HG03060 (cell line): Measurements from ENCODE around the gene GPR162.

Experiments used
- ATAC-seq: cut with Tn5 transposase; IDR thresholded peaks from one replicate; pipeline ENCODE4 v1.9.1; 2021; ENCODE audit warnings: low read depth, moderate number of reproducible peaks; ENCODE audit not compliant: unreplicated experiment

GPR162 gene

DNA sequence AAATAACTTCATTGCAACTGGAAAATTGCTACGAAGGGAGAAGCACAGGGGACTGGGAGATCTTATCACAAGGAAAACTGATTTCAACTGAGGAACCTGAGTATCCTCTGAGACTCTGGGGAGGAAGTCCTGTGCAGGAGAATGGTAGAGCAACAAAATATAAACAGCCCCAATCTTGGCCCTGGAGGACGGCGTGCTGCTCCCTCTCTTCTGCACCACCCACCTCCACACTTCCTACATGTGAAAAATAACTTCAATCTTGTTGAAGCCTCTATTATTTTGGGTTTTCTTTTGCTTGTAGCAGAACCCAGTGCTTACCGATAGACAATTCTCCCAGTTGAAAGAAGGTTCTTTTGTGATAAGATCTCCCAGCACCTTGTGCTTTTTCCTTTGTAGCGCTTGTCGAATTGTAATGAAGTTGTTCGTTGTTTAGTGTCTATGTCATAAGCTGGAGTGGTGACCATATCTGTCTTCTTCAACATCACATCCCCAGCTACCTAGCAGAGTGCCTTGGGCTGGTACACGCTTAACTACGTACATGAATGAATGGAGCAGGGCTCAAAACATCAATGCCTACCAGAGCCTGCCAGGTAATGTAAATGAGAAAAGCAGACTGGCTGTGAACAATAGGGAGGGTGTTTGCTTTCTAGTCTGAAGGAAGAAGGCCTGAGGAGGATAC, 35.1 kb upstream of the GPR162 start:
- no peak for ATAC-seq

DNA sequence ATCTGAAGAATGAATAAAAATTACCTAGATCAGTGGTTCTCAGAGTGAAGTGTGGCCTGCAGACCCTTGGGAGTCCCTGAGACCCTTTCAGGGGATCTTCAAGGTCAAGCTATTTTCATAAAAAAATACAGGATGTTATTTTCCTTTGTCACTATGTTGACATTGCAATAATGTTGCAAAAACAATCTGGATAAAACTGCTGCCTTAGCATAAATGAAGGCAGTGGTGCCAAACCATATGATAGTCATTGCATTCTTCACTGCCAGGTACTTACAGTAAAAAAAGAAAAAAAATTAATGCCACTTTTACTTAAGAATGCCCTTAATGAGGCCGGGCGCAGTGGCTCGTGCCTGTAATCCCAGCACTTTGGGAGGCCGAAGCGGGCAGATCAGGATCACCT, 34.3 kb upstream of the GPR162 start:
- no peak for ATAC-seq

DNA sequence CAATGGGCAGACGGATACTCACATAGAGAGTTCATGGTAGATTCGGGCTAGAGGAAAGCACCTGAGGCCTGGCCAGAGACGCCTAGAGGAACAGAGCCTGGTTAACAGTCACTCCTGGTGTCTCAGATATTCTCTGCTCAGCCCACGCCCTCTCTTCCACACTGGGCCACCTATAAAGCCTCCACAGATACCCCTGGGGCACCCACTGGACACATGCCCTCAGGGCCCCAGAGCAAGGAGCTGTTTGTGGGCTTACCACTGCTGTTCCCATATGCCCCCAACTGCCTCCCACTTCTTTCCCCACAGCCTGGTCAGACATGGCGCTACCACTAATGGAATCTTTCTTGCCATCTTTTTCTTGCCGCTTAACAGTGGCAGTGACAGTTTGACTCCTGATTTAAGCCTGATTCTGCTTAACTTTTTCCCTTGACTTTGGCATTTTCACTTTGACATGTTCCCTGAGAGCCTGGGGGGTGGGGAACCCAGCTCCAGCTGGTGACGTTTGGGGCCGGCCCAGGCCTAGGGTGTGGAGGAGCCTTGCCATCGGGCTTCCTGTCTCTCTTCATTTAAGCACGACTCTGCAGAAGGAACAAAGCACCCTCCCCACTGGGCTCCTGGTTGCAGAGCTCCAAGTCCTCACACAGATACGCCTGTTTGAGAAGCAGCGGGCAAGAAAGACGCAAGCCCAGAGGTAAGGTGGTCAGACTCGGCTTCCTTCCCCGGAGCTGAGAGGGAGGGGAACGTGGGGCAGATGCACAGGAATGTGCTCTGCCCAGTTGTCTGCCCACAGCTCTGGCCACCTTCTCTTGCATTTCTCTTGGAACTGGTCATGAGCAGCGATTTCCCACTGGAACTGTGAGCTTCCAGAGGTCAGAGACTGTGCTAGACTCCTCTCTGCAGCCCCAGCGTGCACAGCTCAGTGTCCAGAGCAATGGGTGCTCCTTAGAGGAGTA, 32.4 kb upstream of the GPR162 start, which contains the start of gene CD4:
Gene CD4, plus strand, starts transcription at position 557 of the 953 bp plus-strand sequence. CDS start 10,611 bp downstream, outside the sequence.
- no peak for ATAC-seq

DNA sequence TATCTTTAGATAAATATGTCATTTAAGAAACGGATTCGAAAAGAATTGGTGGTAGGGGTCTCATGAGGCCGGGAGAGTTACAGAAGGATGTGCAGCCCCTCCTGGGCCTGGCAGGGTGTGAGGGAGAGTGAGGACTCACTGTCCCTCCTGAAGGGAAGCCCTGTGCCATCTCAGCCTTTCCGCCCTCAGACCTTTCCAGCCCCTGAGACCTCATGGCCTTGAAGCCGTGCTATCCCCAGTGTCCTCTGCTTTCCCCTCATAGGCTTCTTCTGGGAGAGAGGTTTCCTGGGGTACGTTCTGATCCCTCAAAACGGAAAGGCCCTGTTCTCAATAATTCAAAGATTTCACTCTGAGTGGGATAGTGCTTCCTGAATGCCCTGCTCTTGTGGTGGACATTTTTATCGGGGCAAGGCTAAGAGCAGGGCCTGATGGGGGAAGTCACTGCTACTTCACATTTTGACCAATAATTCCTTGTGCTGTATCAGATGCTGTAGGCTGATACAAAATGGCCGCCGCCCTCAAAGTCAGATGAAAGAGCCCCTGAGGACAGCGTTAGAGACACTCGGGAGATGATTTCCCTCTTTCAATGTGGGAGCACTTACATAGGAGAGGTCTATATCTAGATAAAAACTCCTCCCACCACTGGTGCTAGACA, 31.0 kb upstream of the GPR162 start:
- ATAC-seq = no peak

DNA sequence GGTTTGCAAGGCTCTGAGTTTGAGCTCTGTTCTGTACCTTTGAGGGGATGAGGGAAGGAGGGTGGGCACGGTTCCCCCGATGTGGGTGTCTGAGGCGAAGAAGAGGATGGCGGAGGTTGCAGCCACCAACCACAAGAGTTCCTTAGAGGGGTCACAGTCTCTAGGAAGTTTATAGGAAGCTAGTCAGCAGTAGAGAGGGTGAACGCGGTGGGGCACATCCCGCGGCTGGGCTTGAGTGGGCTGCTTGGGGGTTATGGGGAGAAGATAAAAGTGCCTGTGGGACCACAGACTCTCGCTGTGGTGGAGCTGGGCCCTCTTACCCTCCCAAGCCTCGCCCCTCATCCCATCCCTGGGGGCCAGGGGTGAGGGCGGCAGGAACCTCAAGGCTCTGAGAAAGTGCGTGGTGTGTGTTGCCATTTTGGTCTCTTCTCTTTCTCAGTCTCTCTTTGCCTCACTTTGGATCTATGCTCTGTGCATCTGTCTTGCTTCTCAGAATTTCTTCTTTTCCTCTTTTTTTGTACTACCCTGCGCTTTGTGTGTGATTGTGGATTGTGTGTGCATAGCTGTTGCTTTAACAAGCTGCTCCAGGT, 29.6 kb upstream of the GPR162 start:
- ATAC-seq = no peak

DNA sequence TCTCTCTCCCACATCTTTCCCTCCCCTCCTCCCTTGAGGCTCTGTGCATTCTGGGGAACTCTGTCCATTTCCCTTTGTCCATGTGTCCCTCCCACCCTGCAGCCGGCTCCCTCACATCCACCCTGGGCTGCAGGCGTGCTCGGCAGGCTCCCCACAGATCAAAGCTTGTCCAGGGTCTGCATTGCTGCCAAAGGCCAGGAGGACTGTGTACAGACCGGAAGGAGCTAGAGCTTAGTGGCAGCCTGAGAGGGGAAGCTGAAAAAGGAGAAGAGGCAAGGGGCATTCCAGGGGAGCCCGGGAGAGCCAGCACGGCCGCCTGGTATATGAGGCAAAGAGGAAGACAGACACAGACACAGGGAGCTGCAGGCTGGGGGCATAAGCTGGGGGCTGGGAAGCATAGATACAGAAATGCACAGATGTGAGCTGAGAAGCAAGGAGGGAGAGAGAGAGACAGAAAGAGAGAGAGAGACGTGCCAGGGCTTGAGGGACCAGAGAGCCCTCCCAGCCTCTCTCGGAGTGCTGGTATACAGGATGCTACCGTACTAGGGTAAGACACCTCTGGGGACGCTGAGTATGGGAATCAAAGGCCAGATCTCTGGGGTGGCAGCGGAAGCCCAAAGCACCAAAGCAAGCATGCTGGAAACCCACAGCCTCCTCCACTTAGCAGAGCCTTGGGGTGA, 29.0 kb upstream of the GPR162 start:
- ATAC-seq = no peak

DNA sequence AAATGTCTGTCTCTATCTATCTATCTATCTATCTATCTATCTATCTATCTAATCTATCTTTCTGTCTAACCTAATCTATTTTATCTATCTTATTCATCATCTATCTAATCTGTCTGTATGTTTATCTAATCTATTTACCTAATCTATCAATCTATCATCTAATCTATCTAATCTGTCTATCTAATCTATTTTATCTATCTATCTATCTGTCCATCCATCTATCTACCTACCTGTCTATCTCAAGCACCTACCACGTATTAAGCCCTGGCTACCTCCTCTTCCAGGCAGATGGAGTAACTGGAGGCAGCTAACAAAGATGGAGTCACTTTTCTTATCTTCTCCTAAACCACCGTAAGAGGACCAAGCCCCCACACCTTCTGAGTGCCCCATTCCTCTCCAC, 26.5 kb upstream of the GPR162 start:
- ATAC-seq = no peak

DNA sequence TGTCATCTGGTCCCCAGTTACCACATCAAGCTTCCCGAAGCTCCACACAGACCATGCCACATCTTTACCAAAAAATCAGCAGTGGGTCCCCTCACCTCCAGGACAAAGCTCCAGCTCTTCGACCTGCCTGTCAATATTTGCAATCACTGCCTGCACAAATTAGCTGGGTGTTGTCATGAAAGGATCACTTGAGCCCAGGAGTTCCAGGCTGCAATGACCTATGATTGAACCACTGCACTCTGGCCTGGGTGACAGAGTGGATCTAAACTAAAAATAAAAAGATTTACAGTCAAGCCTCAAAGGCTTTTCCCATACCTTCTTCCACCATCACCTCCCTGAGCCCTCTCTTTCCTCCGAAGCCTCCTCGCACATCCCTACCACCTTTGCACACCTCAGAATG, 25.0 kb upstream of the GPR162 start:
- no peak for ATAC-seq

DNA sequence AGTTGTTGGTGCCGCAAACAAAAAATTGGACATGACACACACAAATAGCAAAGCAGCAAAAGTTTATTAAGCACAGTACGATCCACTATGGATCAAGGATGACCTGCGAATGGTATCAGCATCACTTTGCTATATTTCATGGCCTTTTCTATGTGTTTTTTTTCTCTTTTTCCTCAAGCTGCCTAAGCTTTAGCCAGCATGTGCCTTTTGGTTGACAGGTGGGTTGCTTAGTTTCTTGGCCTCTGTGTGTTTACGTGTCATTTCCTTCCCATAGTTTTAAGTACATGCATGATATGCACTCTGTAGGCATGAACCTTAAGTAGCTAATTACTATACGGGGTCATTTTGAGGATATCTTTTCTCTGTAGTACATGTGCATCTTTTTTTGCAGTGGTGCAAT, 22.5 kb upstream of the GPR162 start:
- ATAC-seq = no peak

DNA sequence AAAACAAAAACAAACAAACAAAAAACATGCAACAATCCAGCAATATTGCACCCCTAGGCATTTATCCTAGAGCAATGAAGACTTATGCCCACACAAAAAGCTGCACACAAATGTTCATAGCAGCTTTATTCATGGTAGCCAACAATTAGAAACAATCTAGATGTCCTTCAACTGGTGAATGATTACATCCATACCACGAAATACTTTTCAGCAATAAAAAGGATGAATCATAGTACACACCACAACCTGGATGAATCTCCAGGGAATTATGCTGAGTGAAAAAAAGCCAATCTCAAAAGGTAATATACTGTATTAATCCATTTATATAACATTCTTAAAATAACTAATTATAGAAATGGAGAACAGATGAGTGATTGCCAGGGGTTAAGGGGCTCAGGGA, 14.5 kb upstream of the GPR162 start:
- ATAC-seq = no peak

DNA sequence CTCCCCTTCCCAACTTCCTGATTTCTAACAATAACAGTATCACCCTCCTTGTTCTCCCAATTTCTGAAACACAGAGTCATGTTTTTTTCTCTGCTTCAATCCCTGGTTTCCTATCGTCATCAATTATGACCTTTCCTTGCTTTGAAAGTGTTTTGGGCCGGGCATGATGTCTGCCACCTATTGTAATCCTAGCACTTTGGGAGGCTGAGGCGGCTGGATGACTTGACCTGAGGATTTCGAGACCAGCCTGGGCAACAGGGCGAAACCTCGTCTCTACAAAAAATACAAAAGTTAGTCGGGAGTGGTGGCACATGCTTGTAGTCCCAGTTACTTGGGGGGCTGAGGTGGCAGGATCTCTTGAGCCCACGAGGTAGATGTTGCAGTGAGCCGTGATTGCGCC, 12.6 kb upstream of the GPR162 start:
- ATAC-seq = no peak

DNA sequence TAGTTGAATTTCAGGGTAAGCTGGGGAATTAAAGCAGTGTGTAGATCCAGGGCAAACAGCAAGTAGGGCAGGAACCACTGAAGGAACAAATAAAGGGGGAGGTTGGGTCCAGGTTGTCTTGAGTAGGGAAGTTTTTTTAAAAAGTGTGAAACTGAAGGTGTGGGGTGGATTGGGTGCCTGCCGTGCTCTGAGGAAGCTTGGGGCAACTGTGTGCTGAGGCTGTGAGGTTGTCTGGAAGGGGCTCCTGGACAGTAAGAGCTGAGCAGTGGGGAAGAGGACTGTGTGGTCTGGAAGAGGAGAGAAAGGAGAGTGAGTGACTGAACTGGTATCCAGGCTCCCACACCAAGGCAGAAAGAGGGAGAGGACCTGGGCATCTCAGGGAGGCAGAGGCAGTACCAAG, 10.9 kb upstream of the GPR162 start:
- no peak for ATAC-seq

DNA sequence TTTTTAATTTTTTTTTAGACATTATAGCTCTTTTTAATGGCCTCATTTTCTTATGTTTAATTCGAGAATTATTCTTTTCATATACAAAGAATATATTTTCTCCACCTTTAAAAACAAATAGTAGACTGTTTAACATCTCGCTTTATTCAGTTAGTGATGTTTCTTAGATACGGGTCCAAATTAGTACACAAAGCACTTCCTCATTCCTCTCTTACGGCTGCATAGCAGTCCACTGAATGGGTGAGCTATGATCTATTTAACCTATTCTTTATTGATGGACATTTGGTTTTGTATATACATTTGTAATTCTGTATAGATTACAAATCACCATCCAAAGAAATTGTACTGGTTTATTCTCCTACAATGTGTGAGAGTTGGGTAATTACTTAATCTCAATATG, 8.3 kb upstream of the GPR162 start:
- no peak for ATAC-seq

DNA sequence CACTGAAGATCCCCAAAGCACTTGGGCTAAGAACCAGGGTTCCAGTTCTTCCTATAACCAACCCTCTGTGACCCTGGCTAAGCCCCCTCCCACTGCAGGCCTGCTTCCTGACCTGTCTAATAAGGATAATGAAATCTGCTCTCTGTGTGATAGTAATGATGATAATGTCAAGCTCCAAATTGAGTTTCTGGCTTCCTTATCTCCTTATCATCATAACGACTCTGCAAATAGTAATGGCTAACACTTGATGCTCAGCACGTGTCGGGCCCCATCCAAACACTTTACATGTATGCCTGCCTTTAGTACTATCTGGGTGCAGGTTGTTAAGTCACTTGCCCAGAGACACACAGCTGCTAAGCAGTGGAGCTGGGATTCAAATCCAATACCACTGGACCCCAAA, 5.0 kb upstream of the GPR162 start:
- no peak for ATAC-seq

DNA sequence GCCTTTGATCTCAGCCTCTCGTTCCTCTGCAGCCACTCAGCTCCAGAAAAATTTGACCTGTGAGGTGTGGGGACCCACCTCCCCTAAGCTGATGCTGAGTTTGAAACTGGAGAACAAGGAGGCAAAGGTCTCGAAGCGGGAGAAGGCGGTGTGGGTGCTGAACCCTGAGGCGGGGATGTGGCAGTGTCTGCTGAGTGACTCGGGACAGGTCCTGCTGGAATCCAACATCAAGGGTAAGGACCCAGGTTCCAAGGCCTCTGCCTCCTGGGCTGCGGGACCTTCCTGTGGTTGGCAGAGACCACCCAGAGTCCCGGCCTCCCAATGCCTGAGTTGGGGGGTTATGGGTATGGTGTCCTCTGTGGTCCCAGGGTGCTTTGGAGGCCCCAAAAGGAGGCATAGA, 4.5 kb upstream of the GPR162 start:
- ATAC-seq = no peak

DNA sequence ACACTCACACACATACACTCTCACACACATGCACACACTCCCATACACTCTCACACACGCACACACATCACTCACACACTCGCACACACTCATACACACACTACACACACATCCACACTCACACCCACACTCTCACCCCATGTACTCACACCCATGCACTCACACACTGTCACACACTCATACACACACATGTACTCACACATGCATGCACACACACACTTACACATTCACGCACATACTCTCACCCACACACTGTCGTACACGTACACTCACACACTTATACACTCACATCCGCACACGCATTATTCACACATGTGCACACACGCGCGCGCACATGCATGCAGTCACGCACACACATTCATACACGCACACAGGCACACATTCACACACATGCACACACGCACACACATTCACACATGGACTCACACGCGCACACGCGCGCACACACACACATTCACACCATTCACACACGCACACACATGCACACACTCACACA, 3.9 kb upstream of the GPR162 start:
- ATAC-seq = no peak

DNA sequence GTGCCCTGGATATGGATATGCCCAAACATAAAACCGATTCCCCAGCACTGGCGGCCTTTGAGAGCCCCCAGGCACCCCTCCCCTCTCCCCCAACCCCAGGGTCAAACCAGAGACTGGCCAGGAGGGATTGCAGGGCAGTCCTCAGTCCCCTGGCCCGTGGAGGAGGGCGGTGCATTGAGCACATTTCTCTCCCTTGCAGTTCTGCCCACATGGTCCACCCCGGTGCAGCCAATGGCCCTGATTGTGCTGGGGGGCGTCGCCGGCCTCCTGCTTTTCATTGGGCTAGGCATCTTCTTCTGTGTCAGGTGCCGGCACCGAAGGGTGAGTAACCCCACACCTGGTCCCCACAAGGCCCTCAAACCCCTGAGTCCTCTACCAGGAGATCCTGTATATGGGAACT, 3.4 kb upstream of the GPR162 start:
- ATAC-seq = no peak

DNA sequence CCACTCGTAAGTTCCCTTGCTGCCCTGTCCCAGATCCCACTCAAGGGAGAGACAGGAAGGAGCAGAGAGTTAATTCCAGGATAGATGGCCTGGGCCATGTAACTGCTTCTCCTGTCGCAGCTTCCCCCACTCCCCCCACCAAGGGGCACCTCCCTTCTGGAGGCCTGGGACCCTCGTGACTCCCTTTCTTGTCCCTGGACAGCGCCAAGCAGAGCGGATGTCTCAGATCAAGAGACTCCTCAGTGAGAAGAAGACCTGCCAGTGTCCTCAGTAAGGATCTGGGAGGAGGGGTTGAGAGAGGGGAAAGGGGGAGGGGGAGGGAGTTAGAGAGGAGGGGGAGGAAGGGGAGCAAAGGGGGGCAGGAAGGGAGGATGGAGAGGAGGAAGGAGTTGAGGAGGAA, 3.0 kb upstream of the GPR162 start:
- ATAC-seq = no peak

DNA sequence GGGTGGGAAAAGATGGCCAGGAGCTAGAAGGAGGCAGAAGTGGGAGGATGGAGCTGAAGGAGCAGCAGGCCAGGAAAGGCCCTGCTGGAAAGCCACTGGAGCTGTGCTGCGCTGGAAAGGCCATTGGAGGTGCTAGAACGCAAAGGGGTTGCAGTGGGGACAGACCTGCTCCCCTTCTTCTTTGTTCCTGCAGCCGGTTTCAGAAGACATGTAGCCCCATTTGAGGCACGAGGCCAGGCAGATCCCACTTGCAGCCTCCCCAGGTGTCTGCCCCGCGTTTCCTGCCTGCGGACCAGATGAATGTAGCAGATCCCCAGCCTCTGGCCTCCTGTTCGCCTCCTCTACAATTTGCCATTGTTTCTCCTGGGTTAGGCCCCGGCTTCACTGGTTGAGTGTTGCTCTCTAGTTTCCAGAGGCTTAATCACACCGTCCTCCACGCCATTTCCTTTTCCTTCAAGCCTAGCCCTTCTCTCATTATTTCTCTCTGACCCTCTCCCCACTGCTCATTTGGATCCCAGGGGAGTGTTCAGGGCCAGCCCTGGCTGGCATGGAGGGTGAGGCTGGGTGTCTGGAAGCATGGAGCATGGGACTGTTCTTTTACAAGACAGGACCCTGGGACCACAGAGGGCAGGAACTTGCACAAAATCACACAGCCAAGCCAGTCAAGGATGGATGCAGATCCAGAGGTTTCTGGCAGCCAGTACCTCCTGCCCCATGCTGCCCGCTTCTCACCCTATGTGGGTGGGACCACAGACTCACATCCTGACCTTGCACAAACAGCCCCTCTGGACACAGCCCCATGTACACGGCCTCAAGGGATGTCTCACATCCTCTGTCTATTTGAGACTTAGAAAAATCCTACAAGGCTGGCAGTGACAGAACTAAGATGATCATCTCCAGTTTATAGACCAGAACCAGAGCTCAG, 2.3 kb upstream of the GPR162 start:
- no peak for ATAC-seq
